Measurements from ENCODE around the gene AQP12B.

Gene AQP12B

GRCh38 chr2:240672076-240672700 lies 10.5 kb downstream of the AQP12B start:
- no peak overlapping the region for H3K4me3 ChIP-seq (ENCODE audit: low read length)
- no peak overlapping the region for H2AFZ ChIP-seq (ENCODE audit: low read length)
- no peaks in the 10 kb centered on the region for H4K20me1 ChIP-seq (ENCODE audit: insufficient read depth, low read length)
- no peaks in the 10 kb centered on the region for H3F3A ChIP-seq (ENCODE audit: insufficient read depth, low read length)
- H3K4me1 ChIP-seq (ENCODE audit: low read length), result no peaks in the 10 kb centered on the region
- no peak overlapping the region for H3K27ac ChIP-seq (ENCODE audit: low read length)
- H3K36me3 ChIP-seq (replicated peaks; ENCODE audit: insufficient read depth, low read length), result no peaks in the 10 kb centered on the region
- DNase-seq, result no peak
- no peaks in the 10 kb centered on the region for H3K9me3 ChIP-seq (replicated peaks; ENCODE audit: insufficient read depth, low read length)
- H3K9ac ChIP-seq (ENCODE audit: low read length), result no peak overlapping the region
- H3K27me3 ChIP-seq (replicated peaks; ENCODE audit: insufficient read depth, low read length), result peaks cover 41% of the 10 kb centered on the region
- H3K9me2 ChIP-seq (replicated peaks; ENCODE audit: insufficient read depth, low read length), result no peaks in the 10 kb centered on the region
- H3K4me2 ChIP-seq (ENCODE audit: low read depth, low read length), result no peak overlapping the region
- TF ChIP-seq EZH2 (optimal IDR thresholded peaks at IDR 0.05; ENCODE audit: low read depth, low read length) (no peak), EZH2phosphoT487 (IDR thresholded peaks at IDR 0.05; ENCODE audit: low read length) (no peak)
- TF ChIP-seq, protein P1, sequence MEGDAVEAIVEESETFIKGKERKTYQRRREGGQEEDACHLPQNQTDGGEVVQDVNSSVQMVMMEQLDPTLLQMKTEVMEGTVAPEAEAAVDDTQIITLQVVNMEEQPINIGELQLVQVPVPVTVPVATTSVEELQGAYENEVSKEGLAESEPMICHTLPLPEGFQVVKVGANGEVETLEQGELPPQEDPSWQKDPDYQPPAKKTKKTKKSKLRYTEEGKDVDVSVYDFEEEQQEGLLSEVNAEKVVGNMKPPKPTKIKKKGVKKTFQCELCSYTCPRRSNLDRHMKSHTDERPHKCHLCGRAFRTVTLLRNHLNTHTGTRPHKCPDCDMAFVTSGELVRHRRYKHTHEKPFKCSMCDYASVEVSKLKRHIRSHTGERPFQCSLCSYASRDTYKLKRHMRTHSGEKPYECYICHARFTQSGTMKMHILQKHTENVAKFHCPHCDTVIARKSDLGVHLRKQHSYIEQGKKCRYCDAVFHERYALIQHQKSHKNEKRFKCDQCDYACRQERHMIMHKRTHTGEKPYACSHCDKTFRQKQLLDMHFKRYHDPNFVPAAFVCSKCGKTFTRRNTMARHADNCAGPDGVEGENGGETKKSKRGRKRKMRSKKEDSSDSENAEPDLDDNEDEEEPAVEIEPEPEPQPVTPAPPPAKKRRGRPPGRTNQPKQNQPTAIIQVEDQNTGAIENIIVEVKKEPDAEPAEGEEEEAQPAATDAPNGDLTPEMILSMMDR (IDR thresholded peaks at IDR 0.05; ENCODE audit: low read length), result no peak
- H3K79me2 ChIP-seq (ENCODE audit: low read length), result no peaks in the 10 kb centered on the region

DNA sequence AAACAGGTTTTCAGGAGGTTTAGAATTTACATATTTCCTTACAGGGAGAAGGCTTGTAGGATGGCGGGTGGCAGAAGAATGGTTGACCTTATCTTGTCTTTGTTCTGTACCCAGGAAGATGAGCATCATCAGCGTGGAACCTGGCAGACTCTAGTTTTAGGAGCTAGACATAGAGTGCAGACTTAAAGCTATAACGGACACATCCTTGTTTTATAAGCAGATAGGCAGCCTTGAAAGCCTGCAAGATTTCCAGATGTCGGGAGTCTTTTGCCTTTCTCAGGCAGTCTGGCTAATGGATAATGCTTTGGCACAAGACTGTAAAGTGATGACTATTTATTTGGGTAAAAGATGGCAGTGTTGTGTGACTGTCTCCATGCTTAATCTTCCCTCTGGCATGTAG lies 11.7 kb downstream of the AQP12B start:
- no peaks in the 10 kb centered on the region for H3F3A ChIP-seq (ENCODE audit: insufficient read depth, low read length)
- H3K9me3 ChIP-seq (replicated peaks; ENCODE audit: insufficient read depth, low read length), result no peaks in the 10 kb centered on the region
- H3K36me3 ChIP-seq (replicated peaks; ENCODE audit: insufficient read depth, low read length), result no peaks in the 10 kb centered on the region
- no peak overlapping the region for H3K4me3 ChIP-seq (ENCODE audit: low read length)
- DNase-seq, result no peak
- no peaks in the 10 kb centered on the region for H3K4me1 ChIP-seq (ENCODE audit: low read length)
- no peak overlapping the region for H3K9ac ChIP-seq (ENCODE audit: low read length)
- H2AFZ ChIP-seq (ENCODE audit: low read length), result no peak overlapping the region
- H3K27me3 ChIP-seq (replicated peaks; ENCODE audit: insufficient read depth, low read length), result peaks cover 53% of the 10 kb centered on the region
- H3K9me2 ChIP-seq (replicated peaks; ENCODE audit: insufficient read depth, low read length), result no peaks in the 10 kb centered on the region
- H3K27ac ChIP-seq (ENCODE audit: low read length), result no peak overlapping the region
- no peak overlapping the region for H3K4me2 ChIP-seq (ENCODE audit: low read depth, low read length)
- no peaks in the 10 kb centered on the region for H3K79me2 ChIP-seq (ENCODE audit: low read length)
- TF ChIP-seq EZH2phosphoT487 (IDR thresholded peaks at IDR 0.05; ENCODE audit: low read length) (no peak), EZH2 (optimal IDR thresholded peaks at IDR 0.05; ENCODE audit: low read depth, low read length) (no peak)
- TF ChIP-seq, protein P1 (IDR thresholded peaks at IDR 0.05; ENCODE audit: low read length), result no peak
- H4K20me1 ChIP-seq (ENCODE audit: insufficient read depth, low read length), result no peaks in the 10 kb centered on the region

DNA sequence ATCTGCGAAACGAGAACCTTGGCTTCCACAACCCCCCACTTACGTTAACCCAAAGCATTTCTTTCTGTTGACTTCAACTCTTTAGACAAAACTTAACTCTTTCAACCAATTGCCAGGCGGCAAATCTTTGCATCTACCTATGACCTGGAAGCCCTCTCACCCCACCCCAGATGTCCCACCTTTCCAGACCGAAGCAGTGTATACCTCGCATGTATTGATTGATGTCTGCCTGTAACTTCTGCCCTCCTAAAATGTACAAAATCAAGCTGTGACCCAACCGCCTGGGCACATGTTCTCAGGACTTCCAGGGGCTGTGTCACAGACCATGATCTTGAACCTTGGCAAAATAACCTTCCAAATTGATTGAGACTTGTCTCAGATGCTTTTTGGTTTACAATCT lies 12.3 kb downstream of the AQP12B start:
- H3K4me3 ChIP-seq (ENCODE audit: low read length), result no peak overlapping the region
- H2AFZ ChIP-seq (ENCODE audit: low read length), result no peak overlapping the region
- H3K36me3 ChIP-seq (replicated peaks; ENCODE audit: insufficient read depth, low read length), result no peaks in the 10 kb centered on the region
- no peaks in the 10 kb centered on the region for H3K79me2 ChIP-seq (ENCODE audit: low read length)
- H3K9me2 ChIP-seq (replicated peaks; ENCODE audit: insufficient read depth, low read length), result no peaks in the 10 kb centered on the region
- TF ChIP-seq, protein P1 (IDR thresholded peaks at IDR 0.05; ENCODE audit: low read length), result no peak
- TF ChIP-seq EZH2 (optimal IDR thresholded peaks at IDR 0.05; ENCODE audit: low read depth, low read length) (no peak), EZH2phosphoT487 (IDR thresholded peaks at IDR 0.05; ENCODE audit: low read length) (no peak)
- no peak overlapping the region for H3K27ac ChIP-seq (ENCODE audit: low read length)
- no peak for DNase-seq
- H4K20me1 ChIP-seq (ENCODE audit: insufficient read depth, low read length), result no peaks in the 10 kb centered on the region
- no peaks in the 10 kb centered on the region for H3K9me3 ChIP-seq (replicated peaks; ENCODE audit: insufficient read depth, low read length)
- H3K27me3 ChIP-seq (replicated peaks; ENCODE audit: insufficient read depth, low read length), result peaks cover 55% of the 10 kb centered on the region
- no peak overlapping the region for H3K4me2 ChIP-seq (ENCODE audit: low read depth, low read length)
- no peaks in the 10 kb centered on the region for H3F3A ChIP-seq (ENCODE audit: insufficient read depth, low read length)
- no peaks in the 10 kb centered on the region for H3K4me1 ChIP-seq (ENCODE audit: low read length)
- H3K9ac ChIP-seq (ENCODE audit: low read length), result no peak overlapping the region

All from MM.1S (cell line).